Parathyroid adenoma (tissue), 2 donors: Measurements from ENCODE around the gene ADGRG2.

Experiments used
- H2AFZ ChIP-seq: fragments of 300-600 bp; sonication (generic); one replicate; pipeline ENCODE4 v1.7.0; 2017; ENCODE audit warnings: antibody characterized with exemption, mild to moderate bottlenecking
- H3K27ac ChIP-seq: fragments of 300-600 bp; sonication (generic); one replicate; pipeline ENCODE4 v1.7.0; 2017
- H3K27me3 ChIP-seq: fragments of 300-600 bp; sonication (generic); one replicate; pipeline ENCODE4 v1.7.0; 2017; ENCODE audit warnings: low read length; ENCODE audit not compliant: control insufficient read depth, insufficient read depth
- H3K36me3 ChIP-seq: fragments of 300-600 bp; sonication (generic); one replicate; pipeline ENCODE4 v1.7.0; 2017; ENCODE audit warnings: low read length; ENCODE audit not compliant: control insufficient read depth, insufficient read depth
- H3K4me1 ChIP-seq: fragments of 300-600 bp; sonication (generic); one replicate; pipeline ENCODE4 v1.7.0; 2017; ENCODE audit warnings: control low read depth
- H3K4me2 ChIP-seq: fragments of 300-600 bp; sonication (generic); one replicate; pipeline ENCODE4 v1.7.0; 2017; ENCODE audit warnings: low read length
- H3K4me3 ChIP-seq: fragments of 300-600 bp; sonication (generic); one replicate; pipeline ENCODE4 v1.7.0; 2017; ENCODE audit warnings: low read depth, low read length
- H3K79me2 ChIP-seq: fragments of 300-600 bp; sonication (generic); one replicate; pipeline ENCODE4 v1.7.0; 2017; ENCODE audit warnings: control low read depth
- H3K9ac ChIP-seq: fragments of 300-600 bp; sonication (generic); one replicate; pipeline ENCODE4 v1.7.0; 2017; ENCODE audit warnings: mild to moderate bottlenecking
- H3K9me3 ChIP-seq: fragments of 300-600 bp; sonication (generic); one replicate; pipeline ENCODE4 v1.7.0; 2017; ENCODE audit warnings: low read length; ENCODE audit not compliant: control insufficient read depth
- CTCF ChIP-seq: fragments of 300-600 bp; sonication (generic); IDR thresholded peaks from one replicate; pipeline ENCODE4 v1.7.0; 2017; ENCODE audit warnings: antibody characterized with exemption, mild to moderate bottlenecking
- donor health status: primary hyperparathyroidism.

Gene ADGRG2

GRCh38 chrX:19059067-19059466, 63.2 kb downstream of the ADGRG2 start:
- no peaks in the 10 kb centered on the region for H3K4me1 ChIP-seq
- H3K79me2 ChIP-seq = no peaks in the 10 kb centered on the region
- no peaks in the 10 kb centered on the region for H3K9me3 ChIP-seq
- H3K36me3 ChIP-seq = no peaks in the 10 kb centered on the region
- H3K4me2 ChIP-seq = no peak overlapping the region
- H3K4me3 ChIP-seq = no peak overlapping the region
- no peak for TF ChIP-seq CTCF
- no peak overlapping the region for H2AFZ ChIP-seq
- H3K27me3 ChIP-seq = no peaks in the 10 kb centered on the region
- no peak overlapping the region for H3K27ac ChIP-seq
- no peak overlapping the region for H3K9ac ChIP-seq

DNA sequence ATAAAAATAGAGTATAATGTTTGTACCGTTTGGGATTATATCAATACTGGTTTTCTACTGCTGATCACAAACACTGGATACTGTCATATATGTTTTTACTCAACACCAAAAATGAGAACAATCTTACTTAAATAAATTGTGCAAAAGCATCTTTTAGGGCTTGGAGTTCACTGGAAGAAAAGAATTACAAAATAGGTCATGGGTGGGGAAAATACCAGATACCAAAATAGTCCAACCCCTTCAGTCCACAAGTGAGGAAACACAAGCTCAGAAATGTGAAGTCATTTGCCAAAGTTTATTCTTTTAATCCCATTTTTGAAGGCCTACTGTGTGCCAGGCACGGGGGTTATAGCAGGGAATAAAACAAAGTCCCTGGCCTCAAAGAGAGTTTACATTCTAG, 64.4 kb downstream of the ADGRG2 start:
- no peak for TF ChIP-seq CTCF
- no peak overlapping the region for H2AFZ ChIP-seq

DNA sequence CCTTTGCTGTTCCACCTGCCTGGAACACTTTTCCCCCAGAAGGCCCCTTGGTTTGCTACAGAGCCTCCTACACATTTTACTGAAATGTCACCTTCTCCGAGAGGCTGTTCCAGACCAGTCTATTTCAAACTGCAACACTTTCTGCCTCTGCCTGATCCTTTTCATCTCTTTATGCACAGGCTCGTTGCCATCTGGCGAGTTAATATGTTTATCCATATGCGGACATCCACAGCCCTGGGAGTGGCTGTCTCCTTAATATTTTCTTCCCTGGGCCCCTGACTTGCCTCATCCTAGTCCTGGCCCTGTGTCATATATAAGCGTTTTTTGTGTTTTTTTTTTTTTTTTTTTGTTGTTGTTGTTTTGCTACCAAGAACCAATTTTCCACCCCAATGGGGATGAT, 73.2 kb downstream of the ADGRG2 start:
- TF ChIP-seq CTCF = no peak
- H2AFZ ChIP-seq = no peak overlapping the region
- no peak overlapping the region for H3K9ac ChIP-seq
- no peaks in the 10 kb centered on the region for H3K27me3 ChIP-seq
- H3K79me2 ChIP-seq = no peaks in the 10 kb centered on the region
- H3K27ac ChIP-seq = no peak overlapping the region
- H3K9me3 ChIP-seq = no peaks in the 10 kb centered on the region
- H3K36me3 ChIP-seq = no peaks in the 10 kb centered on the region
- H3K4me3 ChIP-seq = no peak overlapping the region
- H3K4me1 ChIP-seq = no peaks in the 10 kb centered on the region
- no peak overlapping the region for H3K4me2 ChIP-seq

More for the DNA sequence above, 64.4 kb downstream of the ADGRG2 start:
- H3K9me3 ChIP-seq = no peaks in the 10 kb centered on the region
- no peak overlapping the region for H3K4me3 ChIP-seq
- no peaks in the 10 kb centered on the region for H3K79me2 ChIP-seq
- H3K36me3 ChIP-seq = no peaks in the 10 kb centered on the region
- H3K4me2 ChIP-seq = no peak overlapping the region
- no peaks in the 10 kb centered on the region for H3K27me3 ChIP-seq
- H3K4me1 ChIP-seq = no peaks in the 10 kb centered on the region
- H3K9ac ChIP-seq = no peak overlapping the region
- H3K27ac ChIP-seq = no peak overlapping the region

- H3K27ac ChIP-seq = no peak overlapping the region
- no peak overlapping the region for H3K4me3 ChIP-seq
- TF ChIP-seq CTCF = no peak
- no peak overlapping the region for H3K4me2 ChIP-seq
- no peaks in the 10 kb centered on the region for H3K4me1 ChIP-seq
- H3K9me3 ChIP-seq = no peaks in the 10 kb centered on the region
- H3K27me3 ChIP-seq = no peaks in the 10 kb centered on the region
- H3K9ac ChIP-seq = no peak overlapping the region
- H3K79me2 ChIP-seq = no peaks in the 10 kb centered on the region
- no peaks in the 10 kb centered on the region for H3K36me3 ChIP-seq
- no peak overlapping the region for H2AFZ ChIP-seq
Observed at GRCh38 chrX:19046343-19047215, 75.7 kb downstream of the ADGRG2 start.

GRCh38 chrX:19040373-19040772, 81.9 kb downstream of the ADGRG2 start:
- Histone ChIP-seq H3K27me3 (no peaks in the 10 kb centered on the region), H3K4me2 (no peak overlapping the region), H3K4me3 (no peak overlapping the region), H3K9me3 (no peaks in the 10 kb centered on the region), H3K9ac (no peak overlapping the region), H3K36me3 (no peaks in the 10 kb centered on the region), H3K4me1 (no peaks in the 10 kb centered on the region), H3K79me2 (no peaks in the 10 kb centered on the region), H2AFZ (no peak overlapping the region), H3K27ac (no peak overlapping the region)
- TF ChIP-seq CTCF = peak; percentile 28
